ENCODE results near the gene ELL2. TPM values are rescaled to one million over a fixed set of nuclear protein-coding genes. Genes with fewer than 3 reads are reported as not detected.

Gene ELL2
- total and polyA plus RNA-seq, 2 of the 13 experiments (the other 11 are each of a cell fraction or from before 2014, with no cell fraction given), result 78.9 to 97.1 TPM

DNA sequence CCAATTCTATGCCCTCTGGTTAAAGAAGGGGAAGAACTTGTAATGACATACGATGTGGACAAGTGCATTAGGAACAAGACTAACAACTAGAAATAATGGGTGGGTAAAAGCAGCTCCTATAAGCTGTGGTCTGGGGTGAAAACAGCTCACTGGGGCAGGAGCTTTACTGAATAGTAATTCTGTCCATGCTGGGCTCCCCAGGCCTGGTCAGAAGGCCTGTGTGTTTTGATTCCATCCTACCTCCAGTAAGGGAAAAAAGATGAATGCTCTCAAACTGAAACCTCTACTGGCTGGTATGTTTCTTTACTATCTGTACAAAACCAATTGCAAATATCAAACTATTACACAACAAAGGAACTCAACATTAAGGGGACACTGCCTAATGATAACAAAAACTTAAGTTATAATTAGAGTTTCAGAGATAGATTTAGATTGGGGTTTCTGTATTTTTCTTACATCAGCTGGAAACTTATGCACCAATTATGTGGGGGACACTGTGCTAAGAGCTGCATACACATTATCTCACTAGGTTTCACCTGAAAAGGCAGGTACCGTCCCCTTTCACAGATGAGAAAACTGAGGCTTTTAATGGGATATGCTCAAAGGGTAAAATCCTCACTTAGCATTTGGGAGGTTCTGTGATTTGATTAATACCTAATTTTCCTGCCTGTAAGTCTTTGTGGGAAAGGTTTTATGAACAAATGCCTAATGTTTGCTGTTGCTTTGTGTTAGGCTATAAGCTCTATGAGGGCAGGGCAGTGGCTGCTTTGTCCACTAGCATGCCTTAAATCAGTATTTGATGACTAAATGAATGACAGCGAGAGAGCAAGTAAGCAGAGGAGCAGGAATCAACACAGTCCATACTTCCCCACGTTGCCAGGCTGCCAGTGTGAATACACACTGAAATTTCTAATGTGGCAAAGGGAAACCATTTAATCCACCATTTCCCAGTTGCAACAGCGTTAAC, 53.6 kb downstream of the ELL2 start (continued):
- TF ChIP-seq, protein P1, sequence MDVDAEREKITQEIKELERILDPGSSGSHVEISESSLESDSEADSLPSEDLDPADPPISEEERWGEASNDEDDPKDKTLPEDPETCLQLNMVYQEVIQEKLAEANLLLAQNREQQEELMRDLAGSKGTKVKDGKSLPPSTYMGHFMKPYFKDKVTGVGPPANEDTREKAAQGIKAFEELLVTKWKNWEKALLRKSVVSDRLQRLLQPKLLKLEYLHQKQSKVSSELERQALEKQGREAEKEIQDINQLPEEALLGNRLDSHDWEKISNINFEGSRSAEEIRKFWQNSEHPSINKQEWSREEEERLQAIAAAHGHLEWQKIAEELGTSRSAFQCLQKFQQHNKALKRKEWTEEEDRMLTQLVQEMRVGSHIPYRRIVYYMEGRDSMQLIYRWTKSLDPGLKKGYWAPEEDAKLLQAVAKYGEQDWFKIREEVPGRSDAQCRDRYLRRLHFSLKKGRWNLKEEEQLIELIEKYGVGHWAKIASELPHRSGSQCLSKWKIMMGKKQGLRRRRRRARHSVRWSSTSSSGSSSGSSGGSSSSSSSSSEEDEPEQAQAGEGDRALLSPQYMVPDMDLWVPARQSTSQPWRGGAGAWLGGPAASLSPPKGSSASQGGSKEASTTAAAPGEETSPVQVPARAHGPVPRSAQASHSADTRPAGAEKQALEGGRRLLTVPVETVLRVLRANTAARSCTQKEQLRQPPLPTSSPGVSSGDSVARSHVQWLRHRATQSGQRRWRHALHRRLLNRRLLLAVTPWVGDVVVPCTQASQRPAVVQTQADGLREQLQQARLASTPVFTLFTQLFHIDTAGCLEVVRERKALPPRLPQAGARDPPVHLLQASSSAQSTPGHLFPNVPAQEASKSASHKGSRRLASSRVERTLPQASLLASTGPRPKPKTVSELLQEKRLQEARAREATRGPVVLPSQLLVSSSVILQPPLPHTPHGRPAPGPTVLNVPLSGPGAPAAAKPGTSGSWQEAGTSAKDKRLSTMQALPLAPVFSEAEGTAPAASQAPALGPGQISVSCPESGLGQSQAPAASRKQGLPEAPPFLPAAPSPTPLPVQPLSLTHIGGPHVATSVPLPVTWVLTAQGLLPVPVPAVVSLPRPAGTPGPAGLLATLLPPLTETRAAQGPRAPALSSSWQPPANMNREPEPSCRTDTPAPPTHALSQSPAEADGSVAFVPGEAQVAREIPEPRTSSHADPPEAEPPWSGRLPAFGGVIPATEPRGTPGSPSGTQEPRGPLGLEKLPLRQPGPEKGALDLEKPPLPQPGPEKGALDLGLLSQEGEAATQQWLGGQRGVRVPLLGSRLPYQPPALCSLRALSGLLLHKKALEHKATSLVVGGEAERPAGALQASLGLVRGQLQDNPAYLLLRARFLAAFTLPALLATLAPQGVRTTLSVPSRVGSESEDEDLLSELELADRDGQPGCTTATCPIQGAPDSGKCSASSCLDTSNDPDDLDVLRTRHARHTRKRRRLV (CRISPR knock-in tag; IDR thresholded peaks at IDR 0.05), result no peak
- TF ChIP-seq ZBTB1 (CRISPR knock-in tag; IDR thresholded peaks at IDR 0.05; ENCODE audit: borderline replicate concordance) (no peak), KDM1A (CRISPR knock-in tag; IDR thresholded peaks at IDR 0.05) (peak; percentile 76), GATAD1 (CRISPR knock-in tag; IDR thresholded peaks at IDR 0.05) (no peak), ZNF629 (CRISPR knock-in tag; conservative IDR thresholded peaks at IDR 0.05) (peak; percentile 92), ZGPAT (CRISPR knock-in tag; IDR thresholded peaks at IDR 0.05) (no peak), ZBTB42 (CRISPR knock-in tag; IDR thresholded peaks at IDR 0.05) (no peak), SRSF9 (IDR thresholded peaks at IDR 0.05; ENCODE audit: borderline replicate concordance, insufficient read depth, low read depth, low read length, poor library complexity, severe bottlenecking) (no peak), ZNF780A (CRISPR knock-in tag; IDR thresholded peaks at IDR 0.05) (no peak), ZNF333 (CRISPR knock-in tag; IDR thresholded peaks at IDR 0.05; ENCODE audit: borderline replicate concordance) (no peak)
- TF ChIP-seq, protein P2, sequence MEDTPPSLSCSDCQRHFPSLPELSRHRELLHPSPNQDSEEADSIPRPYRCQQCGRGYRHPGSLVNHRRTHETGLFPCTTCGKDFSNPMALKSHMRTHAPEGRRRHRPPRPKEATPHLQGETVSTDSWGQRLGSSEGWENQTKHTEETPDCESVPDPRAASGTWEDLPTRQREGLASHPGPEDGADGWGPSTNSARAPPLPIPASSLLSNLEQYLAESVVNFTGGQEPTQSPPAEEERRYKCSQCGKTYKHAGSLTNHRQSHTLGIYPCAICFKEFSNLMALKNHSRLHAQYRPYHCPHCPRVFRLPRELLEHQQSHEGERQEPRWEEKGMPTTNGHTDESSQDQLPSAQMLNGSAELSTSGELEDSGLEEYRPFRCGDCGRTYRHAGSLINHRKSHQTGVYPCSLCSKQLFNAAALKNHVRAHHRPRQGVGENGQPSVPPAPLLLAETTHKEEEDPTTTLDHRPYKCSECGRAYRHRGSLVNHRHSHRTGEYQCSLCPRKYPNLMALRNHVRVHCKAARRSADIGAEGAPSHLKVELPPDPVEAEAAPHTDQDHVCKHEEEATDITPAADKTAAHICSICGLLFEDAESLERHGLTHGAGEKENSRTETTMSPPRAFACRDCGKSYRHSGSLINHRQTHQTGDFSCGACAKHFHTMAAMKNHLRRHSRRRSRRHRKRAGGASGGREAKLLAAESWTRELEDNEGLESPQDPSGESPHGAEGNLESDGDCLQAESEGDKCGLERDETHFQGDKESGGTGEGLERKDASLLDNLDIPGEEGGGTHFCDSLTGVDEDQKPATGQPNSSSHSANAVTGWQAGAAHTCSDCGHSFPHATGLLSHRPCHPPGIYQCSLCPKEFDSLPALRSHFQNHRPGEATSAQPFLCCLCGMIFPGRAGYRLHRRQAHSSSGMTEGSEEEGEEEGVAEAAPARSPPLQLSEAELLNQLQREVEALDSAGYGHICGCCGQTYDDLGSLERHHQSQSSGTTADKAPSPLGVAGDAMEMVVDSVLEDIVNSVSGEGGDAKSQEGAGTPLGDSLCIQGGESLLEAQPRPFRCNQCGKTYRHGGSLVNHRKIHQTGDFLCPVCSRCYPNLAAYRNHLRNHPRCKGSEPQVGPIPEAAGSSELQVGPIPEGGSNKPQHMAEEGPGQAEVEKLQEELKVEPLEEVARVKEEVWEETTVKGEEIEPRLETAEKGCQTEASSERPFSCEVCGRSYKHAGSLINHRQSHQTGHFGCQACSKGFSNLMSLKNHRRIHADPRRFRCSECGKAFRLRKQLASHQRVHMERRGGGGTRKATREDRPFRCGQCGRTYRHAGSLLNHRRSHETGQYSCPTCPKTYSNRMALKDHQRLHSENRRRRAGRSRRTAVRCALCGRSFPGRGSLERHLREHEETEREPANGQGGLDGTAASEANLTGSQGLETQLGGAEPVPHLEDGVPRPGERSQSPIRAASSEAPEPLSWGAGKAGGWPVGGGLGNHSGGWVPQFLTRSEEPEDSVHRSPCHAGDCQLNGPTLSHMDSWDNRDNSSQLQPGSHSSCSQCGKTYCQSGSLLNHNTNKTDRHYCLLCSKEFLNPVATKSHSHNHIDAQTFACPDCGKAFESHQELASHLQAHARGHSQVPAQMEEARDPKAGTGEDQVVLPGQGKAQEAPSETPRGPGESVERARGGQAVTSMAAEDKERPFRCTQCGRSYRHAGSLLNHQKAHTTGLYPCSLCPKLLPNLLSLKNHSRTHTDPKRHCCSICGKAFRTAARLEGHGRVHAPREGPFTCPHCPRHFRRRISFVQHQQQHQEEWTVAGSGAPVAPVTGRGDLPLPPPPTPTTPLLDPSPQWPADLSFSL (CRISPR knock-in tag; IDR thresholded peaks at IDR 0.05), result no peak
- TF ChIP-seq, protein P3, sequence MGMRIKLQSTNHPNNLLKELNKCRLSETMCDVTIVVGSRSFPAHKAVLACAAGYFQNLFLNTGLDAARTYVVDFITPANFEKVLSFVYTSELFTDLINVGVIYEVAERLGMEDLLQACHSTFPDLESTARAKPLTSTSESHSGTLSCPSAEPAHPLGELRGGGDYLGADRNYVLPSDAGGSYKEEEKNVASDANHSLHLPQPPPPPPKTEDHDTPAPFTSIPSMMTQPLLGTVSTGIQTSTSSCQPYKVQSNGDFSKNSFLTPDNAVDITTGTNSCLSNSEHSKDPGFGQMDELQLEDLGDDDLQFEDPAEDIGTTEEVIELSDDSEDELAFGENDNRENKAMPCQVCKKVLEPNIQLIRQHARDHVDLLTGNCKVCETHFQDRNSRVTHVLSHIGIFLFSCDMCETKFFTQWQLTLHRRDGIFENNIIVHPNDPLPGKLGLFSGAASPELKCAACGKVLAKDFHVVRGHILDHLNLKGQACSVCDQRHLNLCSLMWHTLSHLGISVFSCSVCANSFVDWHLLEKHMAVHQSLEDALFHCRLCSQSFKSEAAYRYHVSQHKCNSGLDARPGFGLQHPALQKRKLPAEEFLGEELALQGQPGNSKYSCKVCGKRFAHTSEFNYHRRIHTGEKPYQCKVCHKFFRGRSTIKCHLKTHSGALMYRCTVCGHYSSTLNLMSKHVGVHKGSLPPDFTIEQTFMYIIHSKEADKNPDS (CRISPR knock-in tag; IDR thresholded peaks at IDR 0.05), result no peak

Measured in HepG2 (cell line).